SU-DHL-6 (cell line): ENCODE measurements around the gene PPP1R17.

Experiments used
- H2AFZ ChIP-seq: fragments of 200-600 bp; sonication (generic); 2 replicates; pipeline ENCODE4 v1.6.1; 2014; ENCODE audit warnings: low read depth, mild to moderate bottlenecking, moderate library complexity, mixed read lengths, antibody characterized with exemption, low read length; ENCODE audit not compliant: severe bottlenecking
- H3F3A ChIP-seq: fragments of 200-600 bp; shearing (Covaris generic); 2 replicates; pipeline ENCODE4 v1.6.0; 2016; ENCODE audit warnings: antibody characterized with exemption, mild to moderate bottlenecking; ENCODE audit not compliant: insufficient read depth
- H3K27ac ChIP-seq: fragments of 200-600 bp; sonication (generic); 2 replicates; pipeline ENCODE4 v1.5.1; 2016; ENCODE audit warnings: low read depth, mild to moderate bottlenecking, low read length, moderate library complexity, mixed read lengths
- H3K27me3 ChIP-seq: fragments of 200-600 bp; sonication (generic), shearing (Covaris generic); 2 replicates; pipeline ENCODE4 v1.6.0; 2014; ENCODE audit warnings: mild to moderate bottlenecking, low read length
- H3K36me3 ChIP-seq: fragments of 200-600 bp; sonication (generic); 2 replicates; pipeline ENCODE4 v1.6.1; 2014; ENCODE audit warnings: mild to moderate bottlenecking, low read length, mixed read lengths
- H3K4me2 ChIP-seq: fragments of 300-600, 200-600 bp; shearing (Covaris generic), sonication (generic); 2 replicates; pipeline ENCODE4 v1.6.0; 2014; ENCODE audit warnings: low read length, low read depth, mild to moderate bottlenecking; ENCODE audit not compliant: poor library complexity, severe bottlenecking
- H3K4me3 ChIP-seq: fragments of 200-600 bp; sonication (generic); 2 replicates; pipeline ENCODE4 v1.5.1; 2014; ENCODE audit warnings: antibody characterized with exemption, low read length, mild to moderate bottlenecking, mixed read lengths; ENCODE audit not compliant: insufficient read depth, poor library complexity, severe bottlenecking
- H3K79me2 ChIP-seq: fragments of 200-600 bp; sonication (generic); 2 replicates; pipeline ENCODE4 v1.6.1; 2014; ENCODE audit warnings: mild to moderate bottlenecking, low read length, moderate library complexity; ENCODE audit not compliant: insufficient read depth
- H3K9ac ChIP-seq: fragments of 200-600 bp; sonication (generic); 2 replicates; pipeline ENCODE4 v1.7.0; 2014; ENCODE audit warnings: mild to moderate bottlenecking, low read length
- H3K9me2 ChIP-seq: fragments of 200-600 bp; sonication (generic); replicated peaks from 2 replicates; pipeline ENCODE4 v1.6.1; 2014; ENCODE audit warnings: low read length; ENCODE audit not compliant: insufficient read depth
- H3K9me3 ChIP-seq: fragments of 200-600 bp; sonication (generic); 2 replicates; pipeline ENCODE4 v1.6.1; 2014; ENCODE audit warnings: low read length, mixed read lengths; ENCODE audit not compliant: insufficient read depth
- H4K20me1 ChIP-seq: fragments of 200-600 bp; sonication (generic); 2 replicates; pipeline ENCODE4 v1.6.1; 2014; ENCODE audit warnings: low read depth, mild to moderate bottlenecking, antibody characterized with exemption, low read length, moderate library complexity, mixed read lengths
- CTCF ChIP-seq: fragments of 200-600 bp; sonication (generic); IDR thresholded peaks from one replicate; pipeline ENCODE4 v1.5.1; 2017; ENCODE audit warnings: antibody characterized with exemption, mild to moderate bottlenecking, low read length, moderate library complexity; ENCODE audit not compliant: insufficient read depth, poor library complexity, severe bottlenecking
- EZH2phosphoT487 ChIP-seq: fragments of 200-600 bp; sonication (generic), shearing (Covaris generic); conservative IDR thresholded peaks from 2 replicates; pipeline ENCODE4 v1.6.1; 2018; ENCODE audit warnings: mild to moderate bottlenecking, antibody characterized with exemption, low read length, moderate library complexity, mixed read lengths

The PPP1R17 gene

GRCh38 chr7:31646942-31647341 is 40.1 kb upstream of the PPP1R17 start:
- TF ChIP-seq CTCF (no peak), EZH2phosphoT487 (no peak)
- H3K36me3 ChIP-seq: no peaks in the 10 kb centered on the region
- no peak overlapping the region for H3K4me3 ChIP-seq
- H3K27ac ChIP-seq: no peak overlapping the region
- H4K20me1 ChIP-seq: no peaks in the 10 kb centered on the region
- H3K79me2 ChIP-seq: no peaks in the 10 kb centered on the region
- H3K27me3 ChIP-seq: no peaks in the 10 kb centered on the region
- no peaks in the 10 kb centered on the region for H3F3A ChIP-seq
- H3K4me2 ChIP-seq: no peak overlapping the region
- H2AFZ ChIP-seq: no peak overlapping the region
- H3K9me3 ChIP-seq: no peaks in the 10 kb centered on the region
- H3K9me2 ChIP-seq: no peaks in the 10 kb centered on the region
- H3K9ac ChIP-seq: no peak overlapping the region

GRCh38 chr7:31647511-31647910 is 39.5 kb upstream of the PPP1R17 start:
- H3K4me2 ChIP-seq: no peak overlapping the region
- no peaks in the 10 kb centered on the region for H3K9me3 ChIP-seq
- no peak overlapping the region for H3K9ac ChIP-seq
- H2AFZ ChIP-seq: no peak overlapping the region
- no peaks in the 10 kb centered on the region for H4K20me1 ChIP-seq
- H3K27me3 ChIP-seq: no peaks in the 10 kb centered on the region
- no peaks in the 10 kb centered on the region for H3K36me3 ChIP-seq
- H3K9me2 ChIP-seq: no peaks in the 10 kb centered on the region
- no peaks in the 10 kb centered on the region for H3K79me2 ChIP-seq
- H3K4me3 ChIP-seq: no peak overlapping the region
- H3F3A ChIP-seq: no peaks in the 10 kb centered on the region
- TF ChIP-seq CTCF (no peak), EZH2phosphoT487 (no peak)
- no peak overlapping the region for H3K27ac ChIP-seq

GRCh38 chr7:31648288-31648687 is 38.7 kb upstream of the PPP1R17 start:
- no peaks in the 10 kb centered on the region for H3K9me3 ChIP-seq
- no peak overlapping the region for H3K27ac ChIP-seq
- H2AFZ ChIP-seq: no peak overlapping the region
- no peaks in the 10 kb centered on the region for H3K36me3 ChIP-seq
- H4K20me1 ChIP-seq: no peaks in the 10 kb centered on the region
- no peaks in the 10 kb centered on the region for H3K9me2 ChIP-seq
- no peak overlapping the region for H3K4me3 ChIP-seq
- H3K27me3 ChIP-seq: no peaks in the 10 kb centered on the region
- H3K9ac ChIP-seq: no peak overlapping the region
- TF ChIP-seq CTCF: no peak
- TF ChIP-seq EZH2phosphoT487: no peak
- no peak overlapping the region for H3K4me2 ChIP-seq
- H3F3A ChIP-seq: no peaks in the 10 kb centered on the region
- no peaks in the 10 kb centered on the region for H3K79me2 ChIP-seq

GRCh38 chr7:31648880-31649279 is 38.1 kb upstream of the PPP1R17 start:
- no peak for TF ChIP-seq CTCF
- no peak for TF ChIP-seq EZH2phosphoT487
- Histone ChIP-seq H2AFZ (no peak overlapping the region), H3K9me2 (no peaks in the 10 kb centered on the region), H3K27ac (no peak overlapping the region), H3K36me3 (no peaks in the 10 kb centered on the region), H4K20me1 (no peaks in the 10 kb centered on the region), H3K9me3 (no peaks in the 10 kb centered on the region), H3K27me3 (no peaks in the 10 kb centered on the region), H3K4me3 (no peak overlapping the region), H3K79me2 (no peaks in the 10 kb centered on the region), H3F3A (no peaks in the 10 kb centered on the region), H3K4me2 (no peak overlapping the region), H3K9ac (no peak overlapping the region)
